GM04504 (cell line): ENCODE results near the gene RPL10.
A peak's percentile ranks its signal among the peaks of the same experiment; 100 is the strongest.
"Not testable (repeated sequence)": the region's sequence is repeated elsewhere in the genome, so short reads cannot be mapped to it uniquely, and the experiment has no call there.

Experiments used
- DNase-seq: peaks from one replicate; pipeline ENCODE4 v3.0.0-alpha.2; 2012; ENCODE audit warnings: low read depth

RPL10 gene

DNA sequence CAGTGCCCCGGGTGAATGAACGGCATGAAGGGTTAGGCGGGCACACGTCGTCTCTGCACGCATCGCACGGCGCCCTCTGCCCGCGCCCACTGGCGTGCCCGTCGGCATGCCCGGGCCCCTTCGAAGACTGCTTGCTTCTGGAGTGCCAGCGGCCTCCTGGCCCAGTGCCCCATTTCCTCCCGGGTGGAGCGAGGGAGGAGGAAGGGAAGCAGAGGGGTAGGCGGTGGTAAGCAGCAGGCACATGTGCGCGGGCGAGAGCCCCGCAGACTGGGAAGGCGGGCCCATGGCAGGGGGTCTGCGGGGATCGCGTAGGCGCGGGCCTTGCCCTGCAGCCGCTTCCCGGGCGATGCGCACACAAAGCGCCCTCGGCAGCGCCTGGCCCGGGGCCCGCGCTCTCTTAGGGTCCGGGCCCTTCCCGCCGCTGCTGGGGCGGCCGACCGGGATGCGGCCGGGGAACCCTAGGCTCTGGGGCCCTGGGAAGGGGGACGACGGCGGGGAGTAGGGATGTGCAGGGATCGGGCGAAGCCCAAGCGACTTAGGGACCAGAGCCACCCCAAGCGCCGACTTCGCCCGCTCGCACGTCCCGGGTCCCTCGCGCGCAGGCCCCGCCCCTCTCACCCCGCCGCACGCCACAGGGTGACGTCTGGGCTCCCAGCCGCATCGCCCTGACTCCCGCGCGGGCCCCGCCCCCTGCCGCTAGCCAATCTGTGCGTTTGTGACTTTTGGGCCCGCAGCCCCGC lies 19.9 kb upstream of the RPL10 start:
- DNase-seq = no peak

GRCh38 chrX:154378799-154379568 lies 19.2 kb upstream of the RPL10 start, which contains the start of gene EMD:
Gene EMD (plus strand): TSS chrX:154379295. CDS start chrX:154379485, 190 bp downstream.
- DNase-seq = peak; percentile 90

DNA sequence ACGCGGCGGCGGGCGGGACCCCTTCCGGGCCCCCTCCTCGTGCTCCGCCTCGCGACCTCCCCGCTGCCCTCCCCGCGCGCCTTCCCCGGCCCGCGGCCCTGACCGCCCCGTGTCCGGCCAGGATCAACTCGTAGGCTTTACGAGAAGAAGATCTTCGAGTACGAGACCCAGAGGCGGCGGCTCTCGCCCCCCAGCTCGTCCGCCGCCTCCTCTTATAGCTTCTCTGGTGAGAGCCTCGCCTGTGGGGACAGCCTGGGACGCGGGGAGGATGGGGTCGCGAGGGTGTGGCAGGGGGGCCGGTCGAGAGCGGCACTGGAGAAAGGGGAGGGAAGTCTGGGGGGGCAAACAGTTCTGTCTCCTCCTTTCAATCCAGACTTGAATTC lies 18.6 kb upstream of the RPL10 start:
- no peak for DNase-seq

DNA sequence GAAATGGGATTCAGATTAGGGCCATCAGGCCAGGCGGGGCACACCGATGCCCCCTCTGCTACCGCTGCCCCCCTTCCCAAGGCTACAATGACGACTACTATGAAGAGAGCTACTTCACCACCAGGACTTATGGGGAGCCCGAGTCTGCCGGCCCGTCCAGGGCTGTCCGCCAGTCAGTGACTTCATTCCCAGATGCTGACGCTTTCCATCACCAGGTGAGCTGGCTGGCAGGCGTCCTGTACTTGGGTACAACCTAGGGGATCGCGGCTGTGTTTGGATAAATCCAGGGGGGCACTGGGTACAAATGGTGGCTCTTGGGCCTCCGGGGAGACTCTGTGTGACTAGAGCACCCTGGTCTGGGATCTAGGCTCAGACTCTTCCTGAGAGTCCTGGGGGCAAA lies 18.0 kb upstream of the RPL10 start:
- no peak for DNase-seq

DNA sequence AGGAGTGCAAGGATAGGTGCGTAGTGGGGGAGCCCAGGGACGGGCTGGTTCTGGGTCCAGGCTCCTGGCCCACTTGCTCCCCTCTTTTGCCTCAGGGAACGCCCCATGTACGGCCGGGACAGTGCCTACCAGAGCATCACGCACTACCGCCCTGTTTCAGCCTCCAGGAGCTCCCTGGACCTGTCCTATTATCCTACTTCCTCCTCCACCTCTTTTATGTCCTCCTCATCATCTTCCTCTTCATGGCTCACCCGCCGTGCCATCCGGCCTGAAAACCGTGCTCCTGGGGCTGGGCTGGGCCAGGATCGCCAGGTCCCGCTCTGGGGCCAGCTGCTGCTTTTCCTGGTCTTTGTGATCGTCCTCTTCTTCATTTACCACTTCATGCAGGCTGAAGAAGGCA lies 17.4 kb upstream of the RPL10 start:
- DNase-seq = no peak

- no peak for DNase-seq
Measured at GRCh38 chrX:154381271-154381670, 16.9 kb upstream of the RPL10 start.

DNA sequence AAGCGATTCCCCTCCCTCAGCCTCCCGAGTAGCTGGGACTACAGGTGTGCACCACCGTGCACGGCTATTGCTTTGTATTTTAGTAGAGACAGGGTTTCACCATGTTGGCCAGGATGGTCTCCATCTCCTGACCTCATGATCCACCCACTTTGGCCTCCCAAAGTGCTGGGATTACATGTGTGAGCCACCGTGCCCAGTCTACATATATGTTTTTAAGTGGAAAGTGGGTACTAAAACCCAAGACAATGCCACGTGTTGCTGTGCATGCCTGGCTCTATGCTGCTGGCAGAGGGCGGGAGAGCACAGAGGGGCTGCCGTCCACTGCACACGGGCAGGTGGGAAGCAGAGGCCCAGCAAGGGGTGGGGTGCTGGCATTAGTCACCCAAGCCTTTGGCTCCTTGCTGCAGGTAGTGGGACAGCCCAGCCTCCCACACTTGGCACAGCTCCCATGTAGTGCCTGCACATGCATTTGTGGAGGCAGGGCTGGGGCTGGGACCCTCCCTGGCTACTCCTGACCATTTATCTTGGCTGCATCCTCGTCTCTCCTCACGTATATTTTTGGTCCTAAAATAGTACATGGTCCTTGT lies 15.6 kb upstream of the RPL10 start:
- DNase-seq = no peak

GRCh38 chrX:154383359-154384283 lies 14.6 kb upstream of the RPL10 start:
- no peak for DNase-seq

- no peak for DNase-seq
Measured at GRCh38 chrX:154384284-154384892, 13.8 kb upstream of the RPL10 start.

DNA sequence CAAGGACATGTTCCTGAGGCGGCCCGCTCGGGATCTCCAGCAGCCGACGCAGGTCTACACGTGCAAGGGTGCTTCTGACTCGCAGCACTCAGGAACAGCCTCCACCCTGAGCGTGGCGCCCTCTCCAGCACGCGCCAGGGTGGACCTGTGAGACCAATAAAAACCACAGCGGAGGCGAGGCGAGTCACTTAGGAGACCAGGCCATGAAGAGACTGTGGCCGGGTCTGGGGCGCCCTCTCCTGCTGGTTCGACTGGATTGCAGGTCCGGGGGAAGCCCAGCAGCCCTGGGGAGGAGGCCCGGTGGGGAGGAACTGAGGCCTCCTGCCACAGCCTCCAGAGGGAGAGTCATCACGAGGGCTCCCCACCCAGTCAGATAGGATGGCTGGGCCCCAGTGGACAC lies 10.1 kb upstream of the RPL10 start:
- DNase-seq = not testable (repeated sequence)

DNA sequence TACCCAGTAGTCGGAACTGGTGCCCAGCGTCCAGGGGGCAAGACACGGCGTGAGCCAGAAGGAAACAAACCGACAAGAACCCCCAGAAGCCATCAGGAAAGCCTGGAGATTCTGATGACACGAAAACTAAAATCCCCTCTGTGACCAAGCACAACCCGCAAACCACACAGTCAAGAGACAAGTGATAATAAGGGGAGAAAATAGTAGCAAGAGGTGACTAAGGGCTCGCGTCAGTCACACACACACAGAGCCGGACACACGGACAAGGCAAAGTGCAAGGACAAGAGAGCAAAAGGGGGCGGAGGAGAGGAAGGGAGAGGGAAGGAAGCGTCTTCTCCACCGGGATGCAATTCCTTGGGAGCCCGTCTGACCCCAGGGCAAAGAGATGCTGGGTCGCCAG lies 9.5 kb upstream of the RPL10 start:
- DNase-seq = not testable (repeated sequence)

- DNase-seq = not testable (repeated sequence)
Measured at GRCh38 chrX:154389812-154390747, 8.1 kb upstream of the RPL10 start.

- not testable (repeated sequence) for DNase-seq
Measured at GRCh38 chrX:154396363-154396762, 1.8 kb upstream of the RPL10 start.

DNA sequence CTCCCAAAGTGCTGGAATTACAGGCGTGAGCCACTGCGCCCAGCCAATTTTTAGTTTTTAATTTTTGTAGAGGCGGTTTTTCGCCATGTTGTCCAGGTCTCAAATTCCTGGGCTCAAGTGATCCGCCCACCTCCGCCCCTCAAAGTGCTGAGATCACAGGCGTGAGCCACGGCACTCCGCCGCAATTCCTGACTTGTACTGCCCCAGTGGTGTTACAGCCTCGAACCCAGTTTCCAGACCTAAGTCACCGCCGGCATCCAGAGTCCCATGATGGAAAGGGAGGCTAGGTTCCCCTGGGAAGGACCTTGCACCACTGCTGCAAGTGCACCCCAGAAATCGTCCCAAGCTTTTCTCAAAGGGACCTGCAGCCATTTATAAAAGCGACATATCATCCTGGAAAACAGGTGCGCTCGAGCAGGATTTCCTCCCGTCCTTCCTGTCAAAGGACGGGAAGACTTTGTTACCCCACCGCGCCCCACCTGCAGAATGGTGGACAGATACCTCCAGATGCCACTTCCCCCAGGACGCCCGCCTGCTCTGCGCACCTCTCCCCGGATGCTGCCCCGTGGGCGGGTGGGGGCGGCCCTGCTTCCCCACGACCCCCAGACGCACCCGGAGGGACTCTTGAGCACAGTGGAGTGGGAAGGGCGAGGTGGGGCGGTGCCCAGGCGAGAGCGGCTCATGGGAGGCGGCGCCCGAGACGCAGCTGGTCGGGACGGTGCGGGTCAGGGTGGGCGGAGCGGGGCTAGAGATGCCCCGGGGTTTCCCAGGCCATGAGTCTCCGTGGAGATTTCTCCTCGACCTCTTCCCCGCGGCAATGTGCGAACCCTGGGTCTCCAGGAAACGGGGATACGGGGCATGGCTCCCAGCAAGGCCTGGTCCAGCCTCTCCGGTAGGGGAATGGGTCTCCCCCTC lies 947 bp upstream of the RPL10 start:
- DNase-seq = no peak

GRCh38 chrX:154398668-154399526 lies 720 bp downstream of the RPL10 start:
- DNase-seq = no peak

DNA sequence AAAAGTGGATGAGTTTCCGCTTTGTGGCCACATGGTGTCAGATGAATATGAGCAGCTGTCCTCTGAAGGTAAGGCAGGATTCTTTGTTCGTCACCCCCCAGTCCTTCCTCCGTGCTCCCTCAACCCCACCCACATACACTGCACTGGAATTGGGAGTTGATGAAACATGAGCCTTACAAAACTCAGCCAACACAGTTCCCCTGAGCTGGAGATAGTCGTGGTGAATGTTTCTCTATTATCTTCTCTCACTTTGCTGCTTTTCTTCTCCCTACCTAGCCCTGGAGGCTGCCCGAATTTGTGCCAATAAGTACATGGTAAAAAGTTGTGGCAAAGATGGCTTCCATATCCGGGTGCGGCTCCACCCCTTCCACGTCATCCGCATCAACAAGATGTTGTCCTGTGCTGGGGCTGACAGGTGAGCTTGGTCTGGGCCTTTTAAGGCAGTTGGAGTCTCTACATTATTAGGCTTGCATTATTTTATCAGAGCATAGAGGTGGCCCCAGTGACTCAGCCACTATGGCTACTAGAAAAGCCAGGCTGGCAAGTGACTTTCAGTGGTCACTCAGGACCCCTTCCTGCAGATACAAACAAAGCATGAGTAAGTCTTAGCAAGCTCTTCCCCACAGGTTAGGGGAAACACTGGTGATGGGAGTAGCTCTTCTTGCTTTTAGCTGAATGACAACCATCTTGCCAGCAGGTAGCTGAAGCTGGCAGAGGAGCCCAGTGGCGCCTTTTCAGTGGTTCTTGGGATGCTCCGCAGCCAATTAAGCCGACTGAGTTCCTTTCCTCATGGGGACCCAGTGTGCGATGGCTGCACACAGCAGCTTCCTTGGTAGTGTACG lies 1.6 kb downstream of the RPL10 start:
- DNase-seq = no peak

DNA sequence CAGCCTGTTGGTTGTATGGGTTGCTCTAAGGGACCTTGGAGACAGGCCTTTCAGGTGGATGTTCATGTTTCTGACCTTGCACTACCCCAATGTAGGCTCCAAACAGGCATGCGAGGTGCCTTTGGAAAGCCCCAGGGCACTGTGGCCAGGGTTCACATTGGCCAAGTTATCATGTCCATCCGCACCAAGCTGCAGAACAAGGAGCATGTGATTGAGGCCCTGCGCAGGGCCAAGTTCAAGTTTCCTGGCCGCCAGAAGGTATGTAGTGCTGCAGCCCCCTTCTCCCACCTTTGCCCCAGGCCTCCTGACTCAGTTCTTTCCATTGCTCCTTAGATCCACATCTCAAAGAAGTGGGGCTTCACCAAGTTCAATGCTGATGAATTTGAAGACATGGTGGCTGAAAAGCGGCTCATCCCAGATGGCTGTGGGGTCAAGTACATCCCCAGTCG lies 2.2 kb downstream of the RPL10 start:
- DNase-seq = not testable (repeated sequence)
